ENCODE measurements around the gene SYT12. TPM values are rescaled to one million over a fixed set of nuclear protein-coding genes. Genes with fewer than 3 reads are reported as not detected.

Gene SYT12
- total RNA-seq, 4 donors from 2014 or later, result 1.1 to 3.9 TPM; not detected in 2

GRCh38 chr11:67050139-67050538 is 27.2 kb downstream of the SYT12 start:
- TF ChIP-seq CTCF (IDR thresholded peaks at IDR 0.05) (no peak), POLR2A (IDR thresholded peaks at IDR 0.05) (no peak)
- H3K9me3 ChIP-seq, result no peaks in the 10 kb centered on the region
- H3K36me3 ChIP-seq, result no peaks in the 10 kb centered on the region
- peaks cover 0 to 9% (median 0%) of the 10 kb centered on the region in 4 donors for H3K4me1 ChIP-seq
- DNase-seq, result no peak
- no peak overlapping the region for H3K4me3 ChIP-seq
- H3K27ac ChIP-seq, result no peak overlapping the region
- no peaks in the 10 kb centered on the region for H3K27me3 ChIP-seq

GRCh38 chr11:67051180-67051893 is 28.4 kb downstream of the SYT12 start:
- no peaks in the 10 kb centered on the region for H3K9me3 ChIP-seq
- no peaks in the 10 kb centered on the region for H3K36me3 ChIP-seq
- no peak overlapping the region for H3K27ac ChIP-seq
- no peaks in the 10 kb centered on the region for H3K27me3 ChIP-seq
- H3K4me3 ChIP-seq, result no peak overlapping the region
- DNase-seq, result no peak
- TF ChIP-seq POLR2A (IDR thresholded peaks at IDR 0.05) (no peak), CTCF (IDR thresholded peaks at IDR 0.05) (no peak)
- H3K4me1 ChIP-seq, result peaks cover 6 to 21% (median 9%) of the 10 kb centered on the region in 4 donors

- H3K9me3 ChIP-seq, result no peaks in the 10 kb centered on the region
- no peak for DNase-seq
- peaks cover 7 to 22% (median 10%) of the 10 kb centered on the region in 4 donors for H3K4me1 ChIP-seq
- H3K36me3 ChIP-seq, result no peaks in the 10 kb centered on the region
- H3K27ac ChIP-seq, result no peak overlapping the region
- no peaks in the 10 kb centered on the region for H3K27me3 ChIP-seq
- H3K4me3 ChIP-seq, result no peak overlapping the region
- TF ChIP-seq CTCF (IDR thresholded peaks at IDR 0.05) (no peak), POLR2A (IDR thresholded peaks at IDR 0.05) (no peak)
Measured at GRCh38 chr11:67051945-67052488, 29.1 kb downstream of the SYT12 start.

- Histone ChIP-seq H3K36me3 (no peaks in the 10 kb centered on the region), H3K9me3 (no peaks in the 10 kb centered on the region), H3K27ac (no peak overlapping the region), H3K4me3 (no peak overlapping the region), H3K4me1 (peaks cover 7 to 22% (median 10%) of the 10 kb centered on the region in 4 donors), H3K27me3 (no peaks in the 10 kb centered on the region)
- TF ChIP-seq POLR2A (IDR thresholded peaks at IDR 0.05) (no peak), CTCF (IDR thresholded peaks at IDR 0.05) (no peak)
- DNase-seq, result no peak
Measured at GRCh38 chr11:67052891-67053290, 30.0 kb downstream of the SYT12 start.

GRCh38 chr11:67053896-67054329 is 31.0 kb downstream of the SYT12 start:
- Histone ChIP-seq H3K4me1 (peaks cover 7 to 22% (median 10%) of the 10 kb centered on the region in 4 donors), H3K9me3 (no peaks in the 10 kb centered on the region), H3K27ac (peak overlapping the region in 1 of 4 donors; percentile 35), H3K36me3 (no peaks in the 10 kb centered on the region), H3K27me3 (no peaks in the 10 kb centered on the region), H3K4me3 (no peak overlapping the region)
- TF ChIP-seq CTCF (IDR thresholded peaks at IDR 0.05), result peak in 5 of 6 experiments; percentile 24 to 77 (median 68)
- TF ChIP-seq POLR2A (IDR thresholded peaks at IDR 0.05), result no peak
- DNase-seq, result peak; percentile 24 to 78 (median 75)

Measured in Peyer's patch (tissue), 4 donors.